ENCODE data around the gene CLEC16A.

- no peak for TF ChIP-seq POLR2AphosphoS5 (IDR thresholded peaks at IDR 0.05)
- no peak for TF ChIP-seq CTCF (IDR thresholded peaks at IDR 0.05)
- no peak for TF ChIP-seq POLR2A (IDR thresholded peaks at IDR 0.05)
Observed at GRCh38 chr16:11015076-11015475, 70.7 kb downstream of the CLEC16A start.

Data from breast epithelium (tissue), 3 donors.